Calu3 (cell line): ENCODE measurements around the gene NELL1. TPM values are rescaled to one million over a fixed set of nuclear protein-coding genes. Genes with fewer than 3 reads are reported as not detected.

ENCODE experiments used
- BruUV-seq: library from RNA; stranded (reverse); fragments of 400-500 nt; replicated peaks from 2 replicates; lab custom pipeline; 2021; lab: Mats Ljungman, UMichigan
- CTCF ChIA-PET: fragments of 300-600 bp; sonication (Branson Sonifier 250); formaldehyde crosslinking; loops from one replicate; lab custom pipeline; 2022; ENCODE audit warnings: antibody characterized with exemption; lab: Charles Lee
- DNase-seq: peaks from one replicate; pipeline ENCODE4 v3.0.0; 2022
- H3K27ac Mint-ChIP-seq: one replicate; pipeline ENCODE4 v1.8.0; 2022; ENCODE audit warnings: mixed read lengths; ENCODE audit not compliant: unreplicated experiment
- H3K27me3 Mint-ChIP-seq: one replicate; pipeline ENCODE4 v1.8.0; 2022; ENCODE audit warnings: mixed read lengths; ENCODE audit not compliant: unreplicated experiment
- H3K36me3 Mint-ChIP-seq: one replicate; pipeline ENCODE4 v1.8.0; 2022; ENCODE audit warnings: mild to moderate bottlenecking, moderate library complexity, mixed read lengths; ENCODE audit not compliant: insufficient read depth, unreplicated experiment
- H3K4me1 Mint-ChIP-seq: one replicate; pipeline ENCODE4 v1.8.0; 2022; ENCODE audit warnings: mild to moderate bottlenecking, low read depth, mixed read lengths; ENCODE audit not compliant: unreplicated experiment
- H3K4me3 Mint-ChIP-seq: one replicate; pipeline ENCODE4 v1.8.0; 2022; ENCODE audit warnings: mild to moderate bottlenecking, low read depth, moderate library complexity, mixed read lengths; ENCODE audit not compliant: unreplicated experiment
- H3K9me3 Mint-ChIP-seq: one replicate; pipeline ENCODE4 v1.8.0; 2022; ENCODE audit warnings: low read depth, mixed read lengths; ENCODE audit not compliant: unreplicated experiment
- CTCF ChIP-seq: fragments of 200-600 bp; IDR thresholded peaks from one replicate; pipeline ENCODE4 v1.8.0; 2022; ENCODE audit warnings: antibody characterized with exemption; ENCODE audit not compliant: unreplicated experiment
- intact Hi-C: fragments of 100-400 bp; cut with micrococcal nuclease; formaldehyde crosslinking; loops from one replicate; pipeline ENCODE4 v1.10.0; 2022; ENCODE audit not compliant: unreplicated experiment
- total RNA-seq: library from RNA; stranded (reverse); gene quantifications from 2 replicates; pipeline ENCODE4 v1.2.3, GENCODE V29; 2022

NELL1 gene
- total RNA-seq, 1 experiment from 2014 or later: not detected

GRCh38 chr11:21567645-21568290, 898.4 kb downstream of the NELL1 start:
- Mint-ChIP-seq H3K27me3 (no peaks in the 10 kb centered on the region), H3K4me3 (no peak overlapping the region), H3K36me3 (no peaks in the 10 kb centered on the region), H3K9me3 (peaks cover 9% of the 10 kb centered on the region), H3K4me1 (peaks cover 43% of the 10 kb centered on the region), H3K27ac (no peak overlapping the region)
- no TSS peak for BruUV-seq
- CTCF ChIA-PET: interaction anchor here (0.6 to 1.7 kb wide), 6 partner anchors 8 to 585 kb away, joined by 3 to 4 read pairs (median 3); no protein-coding TSS in a partner anchor
- no peak for DNase-seq
- intact Hi-C loops: loop anchor here (1.0 kb wide), 1 partner anchor 56 kb away; no protein-coding TSS in a partner anchor
- TF ChIP-seq CTCF: no peak

GRCh38 chr11:21572210-21572609, 902.8 kb downstream of the NELL1 start:
- Mint-ChIP-seq H3K27ac (no peak overlapping the region), H3K4me3 (no peak overlapping the region), H3K4me1 (peaks cover 16% of the 10 kb centered on the region), H3K9me3 (no peaks in the 10 kb centered on the region), H3K27me3 (no peaks in the 10 kb centered on the region), H3K36me3 (no peaks in the 10 kb centered on the region)
- TF ChIP-seq CTCF: no peak
- CTCF ChIA-PET: no interaction called here
- no peak for DNase-seq
- no TSS peak for BruUV-seq
- intact Hi-C loops: no loop called here

GRCh38 chr11:21582791-21583190, 913.4 kb downstream of the NELL1 start:
- no peak overlapping the region for H3K4me3 Mint-ChIP-seq
- CTCF ChIA-PET: no interaction called here
- TF ChIP-seq CTCF: no peak
- no peak overlapping the region for H3K27ac Mint-ChIP-seq
- BruUV-seq: no TSS peak
- no peaks in the 10 kb centered on the region for H3K4me1 Mint-ChIP-seq
- no peak for DNase-seq
- H3K9me3 Mint-ChIP-seq: peaks cover 2% of the 10 kb centered on the region
- intact Hi-C loops: no loop called here
- no peaks in the 10 kb centered on the region for H3K27me3 Mint-ChIP-seq
- no peaks in the 10 kb centered on the region for H3K36me3 Mint-ChIP-seq

- Mint-ChIP-seq H3K4me3 (no peak overlapping the region), H3K4me1 (no peaks in the 10 kb centered on the region), H3K36me3 (no peaks in the 10 kb centered on the region), H3K27me3 (no peaks in the 10 kb centered on the region), H3K27ac (no peak overlapping the region), H3K9me3 (peaks cover 8% of the 10 kb centered on the region)
- no TSS peak for BruUV-seq
- TF ChIP-seq CTCF: no peak
- intact Hi-C loops: no loop called here
- CTCF ChIA-PET: no interaction called here
- no peak for DNase-seq
These were observed 919.4 kb downstream of the NELL1 start for GRCh38 chr11:21588754-21589153.
